Natural killer cell (primary cell): ENCODE data around the gene JARID2. TPM values are rescaled to one million over a fixed set of nuclear protein-coding genes. Genes with fewer than 3 reads are reported as not detected.

Experiments used
- ATAC-seq, 3 donors: fragments of 150-1000 bp in 2 of 3; fragments of 200-7000 bp in 1 of 3; cut with Tn5 transposase; 1 replicate in 1 of 3; 2 replicates in 2 of 3; pipeline ENCODE4 v1.10.0; 2021; ENCODE audit warnings: mild to moderate bottlenecking in 2 of 3, moderate library complexity in 2 of 3
- DNase-seq, 2 donors: peaks; one replicate each; pipeline versions ENCODE4 v3.0.0 to v3.0.0-alpha.2; 2013 to 2021; ENCODE audit warnings: mixed read lengths in 1 of 2
- H3K27ac ChIP-seq: one replicate; pipeline ENCODE4 v1.5.1; 2013; ENCODE audit warnings: mild to moderate bottlenecking, low read length
- H3K27me3 ChIP-seq: one replicate; pipeline ENCODE4 v1.6.1; 2013; ENCODE audit warnings: low read length; ENCODE audit not compliant: control insufficient read depth, insufficient read depth
- H3K36me3 ChIP-seq: one replicate; pipeline ENCODE4 v1.6.1; 2013; ENCODE audit warnings: low read length; ENCODE audit not compliant: control insufficient read depth, insufficient read depth
- H3K4me1 ChIP-seq: one replicate; pipeline ENCODE4 v1.6.1; 2013; ENCODE audit warnings: low read length; ENCODE audit not compliant: control insufficient read depth, insufficient read depth
- H3K4me3 ChIP-seq: one replicate; pipeline ENCODE4 v1.5.1; 2013; ENCODE audit warnings: low read length
- H3K9me3 ChIP-seq: one replicate; pipeline ENCODE4 v1.6.1; 2013; ENCODE audit warnings: low read length; ENCODE audit not compliant: control insufficient read depth, insufficient read depth
- H3K27ac Mint-ChIP-seq, 2 donors: one replicate each; pipeline ENCODE4 v1.8.0; 2022; ENCODE audit warnings: mild to moderate bottlenecking in 2 of 2, mixed read lengths in 2 of 2, moderate library complexity in 1 of 2
- H3K27me3 Mint-ChIP-seq, 2 donors: one replicate each; pipeline ENCODE4 v1.8.0; 2022; ENCODE audit warnings: low read depth in 2 of 2, mixed read lengths in 2 of 2
- H3K36me3 Mint-ChIP-seq: one replicate; pipeline ENCODE4 v1.8.0; 2022; ENCODE audit warnings: mixed read lengths
- H3K4me1 Mint-ChIP-seq, 2 donors: one replicate each; pipeline ENCODE4 v1.8.0; 2022; ENCODE audit warnings: mixed read lengths in 2 of 2
- H3K4me3 Mint-ChIP-seq: one replicate; pipeline ENCODE4 v1.8.0; 2022; ENCODE audit warnings: mild to moderate bottlenecking, moderate library complexity, mixed read lengths
- H3K9me3 Mint-ChIP-seq, 2 donors: one replicate each; pipeline ENCODE4 v1.8.0; 2022; ENCODE audit warnings: mixed read lengths in 2 of 2
- CTCF ChIP-seq: fragments of 200-600 bp; IDR thresholded peaks from one replicate; pipeline ENCODE4 v1.8.0; 2022; ENCODE audit warnings: antibody characterized with exemption
- WGBS: methylation state at CpG from one replicate; pipeline ENCODE4 v1.1.7; 2013; ENCODE audit warnings: missing lambda C conversion rate; ENCODE audit not compliant: insufficient coverage; 5-methylcytosine and 5-hydroxymethylcytosine counted together
- intact Hi-C: fragments of 100-400 bp; cut with micrococcal nuclease; formaldehyde crosslinking; loops from one replicate; pipeline ENCODE4 v1.14.2; 2022
- total RNA-seq, 4 donors: library from RNA; stranded (reverse); fragments of 120-200 nt in 1 of 4; gene quantifications; one replicate each; pipeline versions ENCODE4 v1.2.3 to v1.2.4, GENCODE V29; 2013 to 2022

JARID2 gene
- total RNA-seq, 3 donors from 2014 or later (not counting 1 experiment from before 2014, with no cell fraction given): 49.9 to 60.9 (median 60.5) TPM

DNA sequence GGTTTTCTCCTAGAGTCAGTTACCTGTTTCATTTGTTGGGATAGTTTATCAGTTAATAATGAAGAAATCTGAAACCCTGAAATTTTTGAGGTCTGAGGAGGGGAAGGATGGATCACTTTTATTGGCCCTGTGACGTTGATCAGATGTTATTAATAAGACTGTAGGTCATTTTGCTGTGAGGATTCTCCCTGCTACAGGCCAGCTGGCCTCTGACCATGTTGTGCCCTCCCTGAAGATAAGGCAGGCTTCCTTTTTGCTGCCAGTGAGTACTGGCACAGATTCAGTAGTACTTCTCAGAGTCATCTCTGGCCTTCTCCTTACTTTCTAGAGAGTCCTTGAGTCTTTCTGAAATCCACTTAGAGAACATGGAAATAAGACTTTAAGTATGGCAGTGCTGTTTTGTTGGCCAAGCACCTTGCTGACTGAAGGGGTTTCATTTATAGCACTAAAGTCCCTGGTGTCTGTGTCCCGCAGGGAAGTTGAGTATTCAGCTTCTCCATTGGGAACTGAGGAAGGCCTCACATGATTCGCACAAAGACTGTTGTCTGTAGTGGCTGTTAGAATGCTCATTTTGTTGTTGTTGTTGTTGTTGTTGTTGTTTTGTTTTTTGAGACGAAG is 214.3 kb downstream of the JARID2 start:
- Mint-ChIP-seq H3K27ac (no peak overlapping the region), H3K4me3 (no peak overlapping the region), H3K36me3 (no peaks in the 10 kb centered on the region), H3K9me3 (no peaks in the 10 kb centered on the region), H3K4me1 (peaks cover 64 to 76% of the 10 kb centered on the region in 2 donors), H3K27me3 (no peaks in the 10 kb centered on the region)
- no peaks in the 10 kb centered on the region for H3K27me3 ChIP-seq
- WGBS: 92% methylated on average over 4 of the region's 4 CpGs
- no peaks in the 10 kb centered on the region for H3K9me3 ChIP-seq
- H3K27ac ChIP-seq: no peak overlapping the region
- no peak overlapping the region for H3K4me3 ChIP-seq
- ATAC-seq: no peak
- intact Hi-C loops: no loop called here
- H3K4me1 ChIP-seq: no peaks in the 10 kb centered on the region
- no peak for DNase-seq
- TF ChIP-seq CTCF: no peak
- peaks cover 2% of the 10 kb centered on the region for H3K36me3 ChIP-seq

DNA sequence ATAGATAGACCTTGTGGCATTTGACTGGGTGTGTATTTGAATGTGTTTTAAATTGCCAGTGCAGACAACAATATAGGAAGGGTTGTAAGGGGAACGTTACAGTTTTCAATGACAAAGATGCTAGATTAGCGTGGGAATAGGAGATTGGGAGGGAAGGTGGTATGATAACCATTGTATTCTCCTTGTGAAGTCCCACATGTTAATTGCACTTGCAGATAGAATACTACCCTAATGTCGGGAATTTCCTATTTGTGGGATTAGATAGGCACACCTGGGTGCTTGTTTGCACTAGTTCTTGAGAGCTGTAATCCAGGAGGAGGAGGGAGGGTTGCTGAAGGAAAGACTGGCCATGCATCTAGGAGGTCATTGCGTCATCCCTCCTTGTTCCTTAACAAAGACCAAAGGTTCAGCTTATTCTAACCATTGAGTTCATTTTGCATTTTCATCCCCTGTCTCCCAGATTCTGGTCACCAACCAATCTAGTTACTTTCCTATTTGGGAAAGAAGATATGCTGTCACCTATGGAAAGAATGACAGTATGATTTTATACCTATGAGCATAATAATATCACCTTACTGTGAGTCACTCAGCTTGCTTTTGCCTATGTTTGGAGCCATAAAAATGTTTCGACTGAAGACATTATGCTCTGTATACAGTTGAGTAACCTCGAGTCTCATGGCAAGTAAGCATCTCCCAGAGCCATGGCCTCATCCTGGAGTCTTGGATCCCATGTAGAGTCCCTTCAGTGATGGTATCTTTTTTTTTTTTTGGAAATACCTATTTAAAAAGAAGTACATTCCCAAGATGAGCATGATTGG is 215.5 kb downstream of the JARID2 start:
- H3K9me3 ChIP-seq: no peaks in the 10 kb centered on the region
- no peak for TF ChIP-seq CTCF
- no peak overlapping the region for H3K4me3 ChIP-seq
- no peak overlapping the region for H3K27ac ChIP-seq
- H3K36me3 ChIP-seq: no peaks in the 10 kb centered on the region
- ATAC-seq (no peak), DNase-seq (no peak)
- H3K4me1 Mint-ChIP-seq: peaks cover 73 to 74% of the 10 kb centered on the region in 2 donors
- WGBS: 96% methylated on average over 6 of the region's 6 CpGs
- no peaks in the 10 kb centered on the region for H3K27me3 Mint-ChIP-seq
- intact Hi-C loops: no loop called here
- H3K4me3 Mint-ChIP-seq: no peak overlapping the region
- no peak overlapping the region for H3K27ac Mint-ChIP-seq
- no peaks in the 10 kb centered on the region for H3K4me1 ChIP-seq
- H3K9me3 Mint-ChIP-seq: no peaks in the 10 kb centered on the region
- no peaks in the 10 kb centered on the region for H3K27me3 ChIP-seq
- no peaks in the 10 kb centered on the region for H3K36me3 Mint-ChIP-seq

DNA sequence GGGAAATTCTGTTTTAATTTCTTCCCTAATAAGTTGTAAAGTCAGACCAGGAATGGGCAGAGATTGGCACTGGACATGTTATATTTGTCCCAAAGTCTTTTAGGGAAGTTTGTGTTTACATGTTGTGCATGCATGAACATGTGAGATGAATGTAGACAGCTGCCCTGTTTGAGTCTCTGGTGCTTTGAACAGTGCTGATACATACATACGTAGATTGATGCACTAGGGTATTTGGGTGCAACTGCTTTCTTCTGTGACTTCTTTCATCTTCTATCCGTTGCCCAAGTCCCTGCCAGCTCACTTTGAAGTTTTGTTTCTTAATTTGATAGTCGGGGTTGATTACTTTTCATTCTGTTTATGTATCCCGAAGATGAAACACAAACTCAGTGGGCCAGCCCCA is 216.4 kb downstream of the JARID2 start:
- Histone ChIP-seq H3K4me1 (no peaks in the 10 kb centered on the region), H3K4me3 (no peak overlapping the region), H3K36me3 (no peaks in the 10 kb centered on the region), H3K27ac (no peak overlapping the region), H3K9me3 (no peaks in the 10 kb centered on the region), H3K27me3 (no peaks in the 10 kb centered on the region)
- Mint-ChIP-seq H3K4me3 (no peak overlapping the region), H3K27ac (peak overlapping the region in 1 of 2 donors; percentile 32), H3K4me1 (peaks cover 74 to 76% of the 10 kb centered on the region in 2 donors), H3K27me3 (no peaks in the 10 kb centered on the region), H3K9me3 (no peaks in the 10 kb centered on the region), H3K36me3 (no peaks in the 10 kb centered on the region)
- WGBS: 65% methylated on average over 4 of the region's 4 CpGs
- ATAC-seq (no peak), DNase-seq (no peak)
- no peak for TF ChIP-seq CTCF
- intact Hi-C loops: no loop called here
